Ovary (tissue), 3 donors: ENCODE measurements around the gene LIPM.

Experiments used
- CTCF ChIP-seq, 3 donors: fragments of 450-650 bp in 2 of 3; fragments of 200-600 bp in 1 of 3; IDR thresholded peaks; one replicate each; pipeline versions ENCODE4 v1.5.1 to v1.8.0; 2016 to 2022; ENCODE audit warnings: antibody characterized with exemption in 3 of 3, mild to moderate bottlenecking in 1 of 3
- EP300 ChIP-seq: sonication (generic); formaldehyde crosslinking; IDR thresholded peaks from one replicate; pipeline ENCODE4 v1.6.1; 2017; ENCODE audit warnings: antibody characterized with exemption
- POLR2A ChIP-seq: fragments of 450-650 bp; IDR thresholded peaks from one replicate; pipeline ENCODE4 v1.6.1; 2017; ENCODE audit warnings: antibody characterized with exemption, mild to moderate bottlenecking, moderate library complexity
- donor health status: DM: no; HTN: no; CAD: no.

GRCh38 chr10:88828310-88828709 lies 25.8 kb downstream of the LIPM start:
- no peak for TF ChIP-seq CTCF (IDR thresholded peaks at IDR 0.05)
- no peak for TF ChIP-seq EP300
- TF ChIP-seq POLR2A = no peak
